ENCODE measurements around the gene TICAM1. TPM values are rescaled to one million over a fixed set of nuclear protein-coding genes. Genes with fewer than 3 reads are reported as not detected.

TICAM1 gene
- total RNA-seq, 1 experiment from 2014 or later = 0.61 TPM

DNA sequence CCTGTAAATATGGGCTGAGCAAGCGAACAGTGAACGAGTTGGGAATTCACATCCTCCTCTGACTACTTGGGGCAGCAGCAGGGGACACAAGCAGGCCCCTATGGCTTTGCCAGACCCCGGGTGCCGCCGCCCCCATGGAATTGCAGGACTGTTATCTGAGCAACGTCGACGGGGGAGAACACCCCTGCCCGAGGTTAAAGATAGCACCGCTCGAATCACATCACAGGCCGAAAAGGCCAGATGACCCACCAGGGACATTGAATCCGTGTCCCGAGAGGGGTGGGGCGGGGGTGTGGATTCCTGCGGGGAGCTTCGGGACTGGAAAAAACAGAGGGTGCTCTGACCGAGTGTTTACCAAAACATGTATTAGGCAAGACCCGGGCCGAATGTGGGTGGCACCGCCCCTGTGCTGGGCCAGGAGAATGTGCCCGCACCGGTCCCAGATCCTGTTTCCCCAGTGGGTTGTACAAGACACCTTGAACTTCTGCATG is 30.9 kb downstream of the TICAM1 start (continued):
- TF ChIP-seq ZBTB43 (CRISPR knock-in tag; IDR thresholded peaks at IDR 0.05) (no peak), CTCF (IDR thresholded peaks at IDR 0.05) (no peak), ZNF121 (CRISPR knock-in tag; IDR thresholded peaks at IDR 0.05) (no peak), RELA (CRISPR knock-in tag; IDR thresholded peaks at IDR 0.05; ENCODE audit: borderline replicate concordance) (no peak), NFYB (CRISPR knock-in tag; conservative IDR thresholded peaks at IDR 0.05; ENCODE audit: low read depth) (no peak), OVOL2 (CRISPR knock-in tag; IDR thresholded peaks at IDR 0.05; ENCODE audit: borderline replicate concordance) (no peak), SMAD4 (CRISPR knock-in tag; IDR thresholded peaks at IDR 0.05) (no peak), IRF2 (CRISPR knock-in tag; IDR thresholded peaks at IDR 0.05; ENCODE audit: borderline replicate concordance, low read depth) (no peak), RORB (CRISPR knock-in tag; IDR thresholded peaks at IDR 0.05) (no peak), HMGA2 (CRISPR knock-in tag; IDR thresholded peaks at IDR 0.05) (no peak)
- TF ChIP-seq, protein P1, sequence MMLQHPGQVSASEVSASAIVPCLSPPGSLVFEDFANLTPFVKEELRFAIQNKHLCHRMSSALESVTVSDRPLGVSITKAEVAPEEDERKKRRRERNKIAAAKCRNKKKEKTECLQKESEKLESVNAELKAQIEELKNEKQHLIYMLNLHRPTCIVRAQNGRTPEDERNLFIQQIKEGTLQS (CRISPR knock-in tag; conservative IDR thresholded peaks at IDR 0.05) = no peak
- TF ChIP-seq, protein P2, sequence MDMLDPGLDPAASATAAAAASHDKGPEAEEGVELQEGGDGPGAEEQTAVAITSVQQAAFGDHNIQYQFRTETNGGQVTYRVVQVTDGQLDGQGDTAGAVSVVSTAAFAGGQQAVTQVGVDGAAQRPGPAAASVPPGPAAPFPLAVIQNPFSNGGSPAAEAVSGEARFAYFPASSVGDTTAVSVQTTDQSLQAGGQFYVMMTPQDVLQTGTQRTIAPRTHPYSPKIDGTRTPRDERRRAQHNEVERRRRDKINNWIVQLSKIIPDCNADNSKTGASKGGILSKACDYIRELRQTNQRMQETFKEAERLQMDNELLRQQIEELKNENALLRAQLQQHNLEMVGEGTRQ (CRISPR knock-in tag; IDR thresholded peaks at IDR 0.05) = no peak

GRCh38 chr19:4795400-4795799 is 36.1 kb downstream of the TICAM1 start:
- POLR2A ChIA-PET = no interaction called here
- DNase-seq (ENCODE audit: low spot score) (no peak), ATAC-seq (no peak)
- Mint-ChIP-seq H3K4me1 (peaks cover 14% of the 10 kb centered on the region), H3K27me3 (ENCODE audit: low read depth) (no peaks in the 10 kb centered on the region), H3K9me3 (no peaks in the 10 kb centered on the region), H3K4me3 (no peak overlapping the region), H3K27ac (peak overlapping the region; percentile 27; the same call in 1 of the 2 replicates), H3K36me3 (peaks cover 21% of the 10 kb centered on the region)
- CTCF ChIA-PET = no interaction called here
- no peak for TF ChIP-seq GTF2I (CRISPR knock-in tag; conservative IDR thresholded peaks at IDR 0.05)
- no peak for TF ChIP-seq ZNF121 (CRISPR knock-in tag; IDR thresholded peaks at IDR 0.05)
- TF ChIP-seq TCF7 (CRISPR knock-in tag; IDR thresholded peaks at IDR 0.05; ENCODE audit: low read depth) = no peak
- no peak for TF ChIP-seq SMAD4 (CRISPR knock-in tag; IDR thresholded peaks at IDR 0.05)
- TF ChIP-seq, protein P2 (CRISPR knock-in tag; IDR thresholded peaks at IDR 0.05) = no peak
- TF ChIP-seq, protein P3, sequence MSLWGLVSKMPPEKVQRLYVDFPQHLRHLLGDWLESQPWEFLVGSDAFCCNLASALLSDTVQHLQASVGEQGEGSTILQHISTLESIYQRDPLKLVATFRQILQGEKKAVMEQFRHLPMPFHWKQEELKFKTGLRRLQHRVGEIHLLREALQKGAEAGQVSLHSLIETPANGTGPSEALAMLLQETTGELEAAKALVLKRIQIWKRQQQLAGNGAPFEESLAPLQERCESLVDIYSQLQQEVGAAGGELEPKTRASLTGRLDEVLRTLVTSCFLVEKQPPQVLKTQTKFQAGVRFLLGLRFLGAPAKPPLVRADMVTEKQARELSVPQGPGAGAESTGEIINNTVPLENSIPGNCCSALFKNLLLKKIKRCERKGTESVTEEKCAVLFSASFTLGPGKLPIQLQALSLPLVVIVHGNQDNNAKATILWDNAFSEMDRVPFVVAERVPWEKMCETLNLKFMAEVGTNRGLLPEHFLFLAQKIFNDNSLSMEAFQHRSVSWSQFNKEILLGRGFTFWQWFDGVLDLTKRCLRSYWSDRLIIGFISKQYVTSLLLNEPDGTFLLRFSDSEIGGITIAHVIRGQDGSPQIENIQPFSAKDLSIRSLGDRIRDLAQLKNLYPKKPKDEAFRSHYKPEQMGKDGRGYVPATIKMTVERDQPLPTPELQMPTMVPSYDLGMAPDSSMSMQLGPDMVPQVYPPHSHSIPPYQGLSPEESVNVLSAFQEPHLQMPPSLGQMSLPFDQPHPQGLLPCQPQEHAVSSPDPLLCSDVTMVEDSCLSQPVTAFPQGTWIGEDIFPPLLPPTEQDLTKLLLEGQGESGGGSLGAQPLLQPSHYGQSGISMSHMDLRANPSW (CRISPR knock-in tag; conservative IDR thresholded peaks at IDR 0.05; ENCODE audit: low read depth) = no peak
- TF ChIP-seq ATF1 (CRISPR knock-in tag; IDR thresholded peaks at IDR 0.05) = no peak
- TF ChIP-seq PREB (CRISPR knock-in tag; IDR thresholded peaks at IDR 0.05; ENCODE audit: borderline replicate concordance) = no peak
- TF ChIP-seq ELF4 (CRISPR knock-in tag; IDR thresholded peaks at IDR 0.05; ENCODE audit: low read depth) = no peak
- TF ChIP-seq, protein P4, sequence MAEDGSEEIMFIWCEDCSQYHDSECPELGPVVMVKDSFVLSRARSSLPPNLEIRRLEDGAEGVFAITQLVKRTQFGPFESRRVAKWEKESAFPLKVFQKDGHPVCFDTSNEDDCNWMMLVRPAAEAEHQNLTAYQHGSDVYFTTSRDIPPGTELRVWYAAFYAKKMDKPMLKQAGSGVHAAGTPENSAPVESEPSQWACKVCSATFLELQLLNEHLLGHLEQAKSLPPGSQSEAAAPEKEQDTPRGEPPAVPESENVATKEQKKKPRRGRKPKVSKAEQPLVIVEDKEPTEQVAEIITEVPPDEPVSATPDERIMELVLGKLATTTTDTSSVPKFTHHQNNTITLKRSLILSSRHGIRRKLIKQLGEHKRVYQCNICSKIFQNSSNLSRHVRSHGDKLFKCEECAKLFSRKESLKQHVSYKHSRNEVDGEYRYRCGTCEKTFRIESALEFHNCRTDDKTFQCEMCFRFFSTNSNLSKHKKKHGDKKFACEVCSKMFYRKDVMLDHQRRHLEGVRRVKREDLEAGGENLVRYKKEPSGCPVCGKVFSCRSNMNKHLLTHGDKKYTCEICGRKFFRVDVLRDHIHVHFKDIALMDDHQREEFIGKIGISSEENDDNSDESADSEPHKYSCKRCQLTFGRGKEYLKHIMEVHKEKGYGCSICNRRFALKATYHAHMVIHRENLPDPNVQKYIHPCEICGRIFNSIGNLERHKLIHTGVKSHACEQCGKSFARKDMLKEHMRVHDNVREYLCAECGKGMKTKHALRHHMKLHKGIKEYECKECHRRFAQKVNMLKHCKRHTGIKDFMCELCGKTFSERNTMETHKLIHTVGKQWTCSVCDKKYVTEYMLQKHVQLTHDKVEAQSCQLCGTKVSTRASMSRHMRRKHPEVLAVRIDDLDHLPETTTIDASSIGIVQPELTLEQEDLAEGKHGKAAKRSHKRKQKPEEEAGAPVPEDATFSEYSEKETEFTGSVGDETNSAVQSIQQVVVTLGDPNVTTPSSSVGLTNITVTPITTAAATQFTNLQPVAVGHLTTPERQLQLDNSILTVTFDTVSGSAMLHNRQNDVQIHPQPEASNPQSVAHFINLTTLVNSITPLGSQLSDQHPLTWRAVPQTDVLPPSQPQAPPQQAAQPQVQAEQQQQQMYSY (CRISPR knock-in tag; IDR thresholded peaks at IDR 0.05) = no peak
- no peak for TF ChIP-seq ZNF317 (CRISPR knock-in tag; IDR thresholded peaks at IDR 0.05; ENCODE audit: borderline replicate concordance, low read depth)
- no peak for TF ChIP-seq E2F4 (CRISPR knock-in tag; IDR thresholded peaks at IDR 0.05; ENCODE audit: borderline replicate concordance, low read depth)
- TF ChIP-seq PRRX2 (CRISPR knock-in tag; IDR thresholded peaks at IDR 0.05) = no peak
